GM18508 (cell line): Measurements from ENCODE around the gene GARIN5B.

Experiments used
- ATAC-seq: cut with Tn5 transposase; IDR thresholded peaks from one replicate; pipeline ENCODE4 v1.9.1; 2021; ENCODE audit warnings: moderate number of reproducible peaks; ENCODE audit not compliant: insufficient read depth, unreplicated experiment

The GARIN5B gene

DNA sequence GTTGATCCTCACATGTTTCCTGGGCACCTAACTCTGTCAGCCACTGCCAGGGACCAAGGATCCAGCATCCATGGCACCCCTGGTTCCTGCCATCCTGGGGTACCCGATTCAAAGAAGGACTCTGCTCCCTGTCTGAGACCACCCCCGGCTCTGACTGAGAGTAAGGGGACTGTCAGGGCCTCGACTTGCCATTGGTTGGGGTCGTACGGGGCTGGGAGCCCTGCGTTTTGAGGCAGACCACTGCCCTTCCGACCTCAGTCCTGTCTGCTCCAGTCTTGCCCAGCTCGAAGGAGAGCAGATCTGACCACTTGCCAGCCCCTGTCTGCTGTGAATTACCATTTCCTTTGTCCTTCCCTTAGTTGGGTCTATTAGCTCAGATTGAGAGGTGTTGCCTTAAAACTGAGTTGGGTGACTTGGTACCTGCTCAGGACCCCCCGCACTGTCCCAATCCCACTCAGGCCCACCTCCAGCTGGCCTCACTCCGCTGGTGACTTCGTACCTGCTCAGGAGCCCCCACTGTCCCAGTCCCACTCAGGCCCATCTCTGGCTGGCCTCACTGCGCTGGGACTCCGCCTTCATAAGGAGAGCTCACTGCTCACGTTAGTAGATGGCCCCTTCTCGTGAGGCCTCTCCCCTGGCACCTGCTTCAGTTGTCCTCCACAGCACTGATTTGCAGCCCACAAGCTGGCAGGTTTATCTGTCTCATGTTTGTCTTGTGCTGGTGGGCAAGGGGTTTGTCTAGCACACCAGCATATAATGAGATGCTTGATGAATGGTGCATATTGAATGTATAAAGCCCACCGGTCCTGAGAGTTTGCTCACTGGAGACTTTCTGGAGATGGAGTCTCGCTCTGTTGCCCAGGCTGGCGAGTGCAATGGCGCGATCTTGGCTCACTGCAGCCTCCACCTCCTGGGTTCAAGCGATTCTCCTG is 26.6 kb upstream of the GARIN5B start:
- ATAC-seq = no peak

DNA sequence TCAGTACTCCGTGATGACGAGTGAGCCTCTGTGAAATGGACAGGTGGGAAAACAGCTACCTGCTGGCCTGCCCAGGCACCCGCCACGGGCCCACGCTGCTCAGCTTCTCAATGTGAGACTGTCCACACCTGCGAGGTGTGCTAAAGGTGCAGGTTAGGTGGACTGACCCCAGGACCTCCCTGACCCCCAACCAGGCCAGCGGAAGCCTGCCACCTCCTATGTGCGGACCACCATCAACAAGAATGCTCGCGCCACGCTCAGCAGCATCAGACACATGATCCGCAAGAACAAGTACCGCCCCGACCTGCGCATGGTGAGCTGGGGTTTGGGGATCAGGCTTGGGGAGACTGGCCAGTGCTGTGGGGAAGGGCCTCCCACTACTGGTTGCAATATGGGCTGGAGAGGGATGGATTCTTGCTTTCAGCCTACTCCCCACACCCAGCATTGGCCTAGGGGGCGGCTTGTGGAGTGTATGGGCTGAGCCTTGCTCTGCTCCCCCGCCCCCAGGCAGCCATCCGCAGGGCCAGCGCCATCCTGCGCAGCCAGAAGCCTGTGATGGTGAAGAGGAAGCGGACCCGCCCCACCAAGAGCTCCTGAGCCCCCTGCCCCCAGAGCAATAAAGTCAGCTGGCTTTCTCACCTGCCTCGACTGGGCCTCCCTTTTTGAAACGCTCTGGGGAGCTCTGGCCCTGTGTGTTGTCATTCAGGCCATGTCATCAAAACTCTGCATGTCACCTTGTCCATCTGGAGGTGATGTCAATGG is 24.9 kb upstream of the GARIN5B start:
- no peak for ATAC-seq

- no peak for ATAC-seq
Measured at GRCh38 chr19:55386493-55386971, 23.5 kb upstream of the GARIN5B start.

DNA sequence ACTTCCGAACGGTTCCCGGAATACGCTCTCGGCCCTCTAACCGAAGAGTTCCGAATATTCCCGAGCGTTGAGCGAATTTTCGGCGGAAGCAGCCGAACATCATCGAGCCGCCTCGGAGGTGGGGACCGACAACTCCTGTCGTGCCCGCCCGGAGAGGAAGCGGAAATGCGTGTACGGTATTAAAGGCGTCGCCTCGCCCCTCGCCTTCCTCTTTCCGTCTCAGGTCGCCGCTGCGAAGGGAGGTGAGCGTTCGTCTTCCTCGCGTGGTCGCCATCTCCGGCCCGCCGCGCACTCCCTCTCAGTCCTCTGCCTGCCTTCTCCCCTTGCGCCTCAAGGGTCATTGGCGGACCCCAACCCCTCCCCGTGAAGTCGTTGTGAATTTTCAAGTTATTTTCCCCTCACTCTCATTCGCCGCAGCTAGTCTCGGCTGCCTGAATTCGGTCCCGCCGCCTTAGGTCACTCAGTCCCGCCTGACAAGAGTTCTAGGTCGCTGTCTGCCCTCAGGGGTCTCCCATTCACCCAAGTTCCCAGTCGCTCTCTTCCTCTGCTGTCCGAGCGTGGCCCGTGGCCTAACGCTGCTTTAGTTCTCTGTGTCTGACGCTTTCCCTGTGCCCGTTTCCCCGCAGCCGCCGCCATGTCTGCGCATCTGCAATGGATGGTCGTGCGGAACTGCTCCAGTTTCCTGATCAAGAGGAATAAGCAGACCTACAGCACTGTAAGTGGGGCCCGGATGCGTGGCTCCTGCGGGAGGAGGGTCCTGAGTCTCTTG is 22.8 kb upstream of the GARIN5B start, which contains the start of gene RPL28:
RPL28 (plus strand) TSS at position 209 of the 769 bp plus-strand sequence; CDS start at position 635, 426 bp downstream.
- ATAC-seq = peak; percentile 65

- peak; percentile 31 for ATAC-seq
Measured at GRCh38 chr19:55384920-55385723, 22.1 kb upstream of the GARIN5B start.

- ATAC-seq = no peak
Measured at GRCh38 chr19:55384131-55384919, 21.3 kb upstream of the GARIN5B start, which contains the start of gene TMEM238. TSS of gene TMEM238 (minus strand) at chr19:55384292. CDS start at chr19:55384259, 33 bp downstream.

- ATAC-seq = no peak
Measured at GRCh38 chr19:55383279-55384130, 20.4 kb upstream of the GARIN5B start.

GRCh38 chr19:55382522-55383054 is 19.5 kb upstream of the GARIN5B start:
- ATAC-seq = no peak

GRCh38 chr19:55382013-55382412 is 19.0 kb upstream of the GARIN5B start:
- no peak for ATAC-seq

GRCh38 chr19:55379174-55379573 is 16.1 kb upstream of the GARIN5B start:
- ATAC-seq = no peak

- no peak for ATAC-seq
Measured at GRCh38 chr19:55377356-55378131, 14.5 kb upstream of the GARIN5B start.

- no peak for ATAC-seq
Measured at GRCh38 chr19:55376241-55376933, 13.3 kb upstream of the GARIN5B start, which contains the start of gene TMEM190. TSS of gene TMEM190 (plus strand) at chr19:55376826. CDS start at chr19:55376854, 28 bp downstream.

- ATAC-seq = no peak
Measured at GRCh38 chr19:55373993-55374757, 11.1 kb upstream of the GARIN5B start.

DNA sequence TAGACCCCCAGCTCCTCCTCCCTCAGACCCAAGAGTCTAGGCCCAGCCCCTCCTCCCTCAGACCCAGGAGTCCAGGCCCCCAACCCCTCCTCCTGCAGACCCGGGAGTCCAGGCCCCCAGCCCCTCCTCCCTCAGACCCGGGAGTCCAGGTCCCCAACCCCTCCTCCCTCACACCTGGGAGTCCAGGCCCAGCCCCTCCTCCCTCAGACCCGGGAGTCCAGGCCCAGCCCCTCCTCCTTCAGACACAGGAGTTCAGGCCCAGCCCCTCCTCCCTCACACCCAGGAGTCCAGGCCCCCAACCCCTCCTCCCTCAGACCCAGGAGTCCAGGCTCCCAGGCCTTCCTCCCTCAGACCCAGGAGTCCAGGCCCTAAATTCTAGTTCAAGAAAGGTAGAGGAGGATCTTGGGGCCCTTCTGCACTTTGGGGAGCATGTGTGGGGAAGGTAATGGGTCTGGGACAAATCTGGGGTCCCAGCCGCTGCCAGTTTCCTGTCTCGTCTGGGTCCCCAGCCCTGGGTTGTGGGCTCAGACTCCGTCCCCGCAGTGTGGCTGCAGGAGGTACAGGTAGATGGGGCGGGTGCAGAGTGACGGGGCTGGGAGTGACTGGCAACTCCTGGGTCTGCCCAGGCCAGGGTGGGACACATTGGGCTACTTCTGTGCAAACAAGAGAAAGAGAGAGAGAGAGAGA is 10.4 kb upstream of the GARIN5B start:
- no peak for ATAC-seq
